GM12865 (cell line): ENCODE results near the gene FAM47B.

Source experiments
- DNase-seq: peaks from one replicate; pipeline ENCODE4 v3.0.0; 2010; ENCODE audit warnings: low read depth
- H3K4me3 ChIP-seq: 2 replicates; pipeline ENCODE4 v1.5.1; 2011; ENCODE audit warnings: mild to moderate bottlenecking, low read depth, low read length, control low read depth
- TF ChIP-seq, protein P1 (sequence below): IDR thresholded peaks from 2 replicates; pipeline ENCODE4 v1.5.1; 2011; ENCODE audit warnings: low read length, control low read depth, low read depth, inconsistent platforms; ENCODE audit not compliant: insufficient read depth; ENCODE audit errors: missing control alignments

FAM47B gene

DNA sequence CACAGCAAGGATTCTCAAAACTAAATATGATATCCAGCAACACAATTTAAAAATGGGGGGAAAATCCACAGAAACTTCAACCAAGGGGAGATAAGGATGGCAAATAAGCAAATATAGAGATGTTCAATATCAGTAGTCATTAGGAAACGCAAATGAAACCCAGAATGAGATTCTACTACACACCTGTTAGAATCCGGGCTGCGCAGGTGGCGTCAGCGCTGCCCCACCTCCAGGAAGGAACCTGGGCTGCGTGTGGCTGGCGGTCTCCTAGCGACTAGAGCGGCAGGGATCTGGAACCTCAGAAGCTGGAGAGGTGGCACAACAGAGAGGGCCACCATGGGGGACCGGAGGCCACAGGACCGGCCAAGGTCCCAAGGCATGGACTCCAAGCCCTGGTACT is at the start of gene FAM47B:
FAM47B (plus strand) TSS at position 301 of the 400 bp plus-strand sequence; CDS start at position 337, 36 bp downstream.
- DNase-seq: no peak
- TF ChIP-seq, protein P1, sequence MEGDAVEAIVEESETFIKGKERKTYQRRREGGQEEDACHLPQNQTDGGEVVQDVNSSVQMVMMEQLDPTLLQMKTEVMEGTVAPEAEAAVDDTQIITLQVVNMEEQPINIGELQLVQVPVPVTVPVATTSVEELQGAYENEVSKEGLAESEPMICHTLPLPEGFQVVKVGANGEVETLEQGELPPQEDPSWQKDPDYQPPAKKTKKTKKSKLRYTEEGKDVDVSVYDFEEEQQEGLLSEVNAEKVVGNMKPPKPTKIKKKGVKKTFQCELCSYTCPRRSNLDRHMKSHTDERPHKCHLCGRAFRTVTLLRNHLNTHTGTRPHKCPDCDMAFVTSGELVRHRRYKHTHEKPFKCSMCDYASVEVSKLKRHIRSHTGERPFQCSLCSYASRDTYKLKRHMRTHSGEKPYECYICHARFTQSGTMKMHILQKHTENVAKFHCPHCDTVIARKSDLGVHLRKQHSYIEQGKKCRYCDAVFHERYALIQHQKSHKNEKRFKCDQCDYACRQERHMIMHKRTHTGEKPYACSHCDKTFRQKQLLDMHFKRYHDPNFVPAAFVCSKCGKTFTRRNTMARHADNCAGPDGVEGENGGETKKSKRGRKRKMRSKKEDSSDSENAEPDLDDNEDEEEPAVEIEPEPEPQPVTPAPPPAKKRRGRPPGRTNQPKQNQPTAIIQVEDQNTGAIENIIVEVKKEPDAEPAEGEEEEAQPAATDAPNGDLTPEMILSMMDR: no peak
- no peak within 1 kb of the TSS for H3K4me3 ChIP-seq

DNA sequence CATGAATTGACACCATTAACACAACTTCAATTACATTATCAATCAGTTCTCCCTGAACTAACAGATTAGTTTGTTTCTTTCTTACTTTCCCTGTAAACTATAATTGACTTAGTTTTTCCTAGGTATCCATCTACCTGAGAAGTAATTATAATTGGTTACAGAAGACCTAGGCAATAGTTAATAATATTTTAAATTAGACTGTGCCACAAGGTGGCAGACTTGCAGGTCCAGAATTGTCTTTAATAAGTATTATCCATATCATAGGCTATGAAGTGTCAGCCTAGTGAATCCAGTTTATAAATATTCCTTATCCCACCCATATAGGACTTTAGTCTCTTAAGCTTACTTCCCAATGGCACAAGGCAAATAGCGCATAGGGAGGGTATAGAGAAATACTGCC is 48.9 kb upstream of the FAM47B start:
- TF ChIP-seq, protein P1: no peak
- DNase-seq: no peak

DNA sequence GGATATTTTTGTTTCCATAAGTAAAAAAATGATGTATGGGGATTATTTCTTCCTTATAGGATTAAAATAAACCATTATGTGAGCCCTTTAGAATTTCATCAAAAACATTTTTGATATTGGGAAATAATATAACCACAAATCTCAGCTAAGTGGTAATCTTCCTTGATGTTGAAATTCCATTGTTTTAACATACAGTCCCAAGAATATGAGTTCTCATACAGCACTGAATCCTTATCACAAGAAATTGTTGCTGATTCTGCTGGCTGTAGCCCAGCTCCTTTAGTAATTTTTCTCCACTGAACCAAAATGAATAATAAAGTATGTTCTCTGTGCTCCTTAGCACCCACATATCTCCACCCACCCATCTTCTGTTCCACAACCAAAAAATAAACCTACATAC is 41.9 kb upstream of the FAM47B start:
- TF ChIP-seq, protein P1: no peak
- no peak for DNase-seq
- no peak overlapping the region for H3K4me3 ChIP-seq

More for the DNA sequence above, 48.9 kb upstream of the FAM47B start:
- H3K4me3 ChIP-seq: no peak overlapping the region

DNA sequence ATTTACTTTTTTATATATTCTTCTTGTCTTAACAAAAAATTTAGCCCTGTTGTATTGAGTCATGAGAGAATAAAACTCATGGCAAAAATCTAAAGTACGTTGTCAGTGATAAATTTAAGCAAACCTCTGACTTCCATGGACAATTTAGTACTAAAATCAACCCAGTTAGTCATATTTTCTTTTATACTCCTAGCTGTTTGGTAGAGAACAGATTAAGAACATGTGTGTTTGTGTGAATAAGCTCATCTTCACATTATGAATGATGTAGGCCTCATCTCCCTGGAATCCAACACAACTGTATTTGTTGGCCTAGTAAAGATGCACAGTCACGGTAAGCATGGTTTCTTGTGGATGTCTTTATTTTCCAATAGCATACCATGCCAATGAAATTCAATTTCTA is 40.8 kb upstream of the FAM47B start:
- TF ChIP-seq, protein P1: no peak
- DNase-seq: no peak
- H3K4me3 ChIP-seq: no peak overlapping the region

DNA sequence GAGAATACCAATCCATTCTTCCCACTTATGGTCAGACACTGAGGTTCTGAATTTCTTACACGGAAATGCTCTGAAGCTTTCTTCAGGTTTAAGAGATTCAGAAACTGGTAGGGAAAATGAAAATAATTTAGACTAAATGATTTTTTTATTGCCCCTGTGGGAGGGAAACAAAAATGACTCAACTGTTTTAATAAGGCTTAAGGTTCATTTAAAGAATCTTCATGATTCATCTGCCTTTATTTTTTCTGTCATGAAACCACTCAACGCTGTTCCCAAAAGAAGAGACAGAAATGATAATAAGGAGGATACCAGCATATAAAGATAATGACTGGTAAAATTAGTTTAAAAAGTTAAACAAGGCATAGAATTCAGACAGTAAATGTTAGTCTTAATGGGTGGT is 39.3 kb upstream of the FAM47B start:
- TF ChIP-seq, protein P1: no peak
- no peak overlapping the region for H3K4me3 ChIP-seq
- no peak for DNase-seq

DNA sequence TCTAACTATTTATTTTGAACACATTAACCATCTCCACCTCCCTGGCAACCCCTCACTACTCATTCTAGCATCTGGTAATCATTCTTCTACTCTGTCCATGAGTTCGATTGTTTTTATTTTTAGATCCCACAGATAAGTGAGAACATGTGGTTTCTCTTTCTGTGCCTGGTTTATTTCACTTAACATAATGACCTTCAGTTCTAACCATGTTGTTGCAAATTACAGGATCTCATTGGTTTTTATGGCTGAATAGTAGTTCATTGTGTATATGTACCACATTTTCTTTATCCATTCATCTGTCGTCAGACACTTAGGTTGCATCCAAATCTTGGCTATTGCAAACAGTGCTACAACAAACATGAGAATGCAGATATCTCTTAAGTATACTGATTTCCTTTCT is 33.4 kb upstream of the FAM47B start:
- TF ChIP-seq, protein P1: no peak
- DNase-seq: no peak
- no peak overlapping the region for H3K4me3 ChIP-seq

DNA sequence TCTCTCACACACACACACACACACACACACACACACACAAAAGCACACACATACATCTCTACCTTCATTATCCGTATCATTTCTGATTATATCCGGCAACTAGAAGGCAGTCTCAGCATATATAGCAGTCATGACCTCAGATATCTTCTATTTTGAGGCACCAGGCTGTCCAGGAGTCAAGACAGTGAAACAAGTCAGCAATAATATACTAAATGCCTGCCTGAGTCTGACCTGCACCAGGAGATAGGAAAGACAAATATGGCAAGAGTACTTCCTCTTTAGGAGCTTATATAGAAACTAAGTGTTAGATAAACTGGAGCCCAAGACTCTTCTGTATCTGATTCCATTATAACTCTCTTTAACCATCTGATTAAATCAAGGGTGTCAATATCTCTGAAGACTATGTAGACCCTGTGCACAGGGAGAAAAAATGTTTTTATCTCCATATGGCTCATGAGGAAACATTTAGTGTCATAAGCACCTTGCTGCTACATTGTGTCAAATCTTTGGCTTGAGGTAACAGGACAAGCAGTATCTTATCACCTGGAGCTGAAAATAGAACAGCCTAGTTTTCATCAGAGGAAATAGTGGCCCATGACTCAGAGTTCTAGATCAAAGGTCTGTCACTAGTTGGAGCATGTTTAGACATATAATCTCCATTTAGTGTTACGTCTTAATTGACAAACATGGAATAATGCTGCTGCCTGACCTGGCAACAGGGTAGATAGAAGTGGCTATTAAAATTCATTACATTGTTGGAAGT is 27.0 kb upstream of the FAM47B start:
- H3K4me3 ChIP-seq: no peak overlapping the region
- TF ChIP-seq, protein P1: no peak
- DNase-seq: no peak
